ENCODE data around the gene UBL3. TPM values are rescaled to one million over a fixed set of nuclear protein-coding genes. Genes with fewer than 3 reads are reported as not detected.

UBL3 gene
- total RNA-seq, 1 experiment from 2014 or later = 10.9 TPM

DNA sequence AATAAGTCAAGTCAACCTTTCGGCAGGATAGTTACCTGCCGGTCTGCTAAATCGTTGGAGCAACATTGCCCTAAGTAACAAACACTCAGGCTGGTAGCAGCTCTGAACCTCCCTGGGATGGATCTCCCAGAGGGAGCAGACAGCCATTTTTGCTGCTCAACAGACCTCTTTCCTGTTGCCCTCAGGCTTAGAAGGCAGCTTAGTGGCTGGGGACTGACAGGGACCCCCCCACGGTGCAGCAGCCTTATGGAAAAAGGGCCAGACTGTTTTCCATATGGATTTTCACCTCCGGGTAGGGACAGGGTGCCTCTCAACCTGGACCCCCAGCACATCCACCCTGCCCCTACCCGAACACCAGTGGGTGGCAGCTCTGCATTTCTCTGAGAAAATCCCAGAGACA, 49.7 kb downstream of the UBL3 start:
- intact Hi-C loops (cut with micrococcal nuclease) = no loop called here
- no peaks in the 10 kb centered on the region for H3F3A ChIP-seq (ENCODE audit: low read length, unreplicated experiment)
- peaks cover 8% of the 10 kb centered on the region; the same call in 1 of the 2 replicates for H4K20me1 ChIP-seq (ENCODE audit: low read length)
- no peaks in the 10 kb centered on the region for H3K9me3 ChIP-seq (ENCODE audit: low read length)
- no peak overlapping the region for H3K27ac ChIP-seq (ENCODE audit: low read length)
- no peaks in the 10 kb centered on the region for H3K36me3 ChIP-seq (ENCODE audit: low read depth, low read length)
- TF ChIP-seq EZH2 (IDR thresholded peaks at IDR 0.05; ENCODE audit: low read length, unreplicated experiment) = no peak
- no peak for TF ChIP-seq EZH2phosphoT487 (IDR thresholded peaks at IDR 0.05; ENCODE audit: borderline replicate concordance, low read length)
- TF ChIP-seq, protein P1, sequence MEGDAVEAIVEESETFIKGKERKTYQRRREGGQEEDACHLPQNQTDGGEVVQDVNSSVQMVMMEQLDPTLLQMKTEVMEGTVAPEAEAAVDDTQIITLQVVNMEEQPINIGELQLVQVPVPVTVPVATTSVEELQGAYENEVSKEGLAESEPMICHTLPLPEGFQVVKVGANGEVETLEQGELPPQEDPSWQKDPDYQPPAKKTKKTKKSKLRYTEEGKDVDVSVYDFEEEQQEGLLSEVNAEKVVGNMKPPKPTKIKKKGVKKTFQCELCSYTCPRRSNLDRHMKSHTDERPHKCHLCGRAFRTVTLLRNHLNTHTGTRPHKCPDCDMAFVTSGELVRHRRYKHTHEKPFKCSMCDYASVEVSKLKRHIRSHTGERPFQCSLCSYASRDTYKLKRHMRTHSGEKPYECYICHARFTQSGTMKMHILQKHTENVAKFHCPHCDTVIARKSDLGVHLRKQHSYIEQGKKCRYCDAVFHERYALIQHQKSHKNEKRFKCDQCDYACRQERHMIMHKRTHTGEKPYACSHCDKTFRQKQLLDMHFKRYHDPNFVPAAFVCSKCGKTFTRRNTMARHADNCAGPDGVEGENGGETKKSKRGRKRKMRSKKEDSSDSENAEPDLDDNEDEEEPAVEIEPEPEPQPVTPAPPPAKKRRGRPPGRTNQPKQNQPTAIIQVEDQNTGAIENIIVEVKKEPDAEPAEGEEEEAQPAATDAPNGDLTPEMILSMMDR (conservative IDR thresholded peaks at IDR 0.05; ENCODE audit: low read depth, low read length) = no peak
- DNase-seq = no peak
- no TSS peak for BruUV-seq (replicated peaks)
- H3K27me3 ChIP-seq (ENCODE audit: low read length) = no peaks in the 10 kb centered on the region
- H3K4me1 ChIP-seq (ENCODE audit: insufficient read depth, low read length) = no peaks in the 10 kb centered on the region
- no peak overlapping the region for H2AFZ ChIP-seq (ENCODE audit: low read length)
- ATAC-seq = no peak
- ChIA-PET CTCF (no interaction called here), POLR2A (ENCODE audit: unreplicated experiment) (no interaction called here)
- H3K4me2 ChIP-seq (ENCODE audit: low read length) = no peak overlapping the region
- H3K4me3 ChIP-seq (ENCODE audit: low read length) = no peak overlapping the region
- no peak overlapping the region for H3K9ac ChIP-seq (ENCODE audit: low read length)
- H3K79me2 ChIP-seq (ENCODE audit: low read length) = peaks cover 40% of the 10 kb centered on the region; the same call in 1 of the 2 replicates
- no peaks in the 10 kb centered on the region for H3K9me2 ChIP-seq (replicated peaks; ENCODE audit: low read length)

DNA sequence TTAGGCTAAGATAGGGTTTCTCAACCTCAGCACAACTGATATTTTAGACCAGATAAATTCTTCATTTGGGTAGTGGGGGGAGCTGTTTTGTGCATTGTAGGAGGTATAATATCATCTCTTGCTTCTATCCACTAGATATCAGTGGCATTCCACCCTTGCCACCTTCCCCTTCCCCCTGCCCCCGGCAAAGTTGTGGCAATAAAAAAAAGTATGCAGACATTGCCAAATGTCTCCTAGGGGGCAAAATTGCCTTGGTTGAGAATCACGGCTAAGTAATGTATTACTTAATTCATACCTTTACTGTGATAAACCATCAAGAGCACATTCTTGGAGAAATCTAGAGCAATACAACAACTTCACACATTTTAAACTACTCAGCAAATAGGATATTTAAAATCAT, 51.4 kb downstream of the UBL3 start:
- no peak for ATAC-seq
- Histone ChIP-seq H3K79me2 (ENCODE audit: low read length) (peaks cover 32% of the 10 kb centered on the region; the same call in 1 of the 2 replicates), H3K36me3 (ENCODE audit: low read depth, low read length) (no peaks in the 10 kb centered on the region), H3K27ac (ENCODE audit: low read length) (no peak overlapping the region), H3K9me2 (replicated peaks; ENCODE audit: low read length) (no peaks in the 10 kb centered on the region), H3K4me3 (ENCODE audit: low read length) (no peak overlapping the region), H3K4me1 (ENCODE audit: insufficient read depth, low read length) (no peaks in the 10 kb centered on the region), H2AFZ (ENCODE audit: low read length) (no peak overlapping the region), H4K20me1 (ENCODE audit: low read length) (no peaks in the 10 kb centered on the region), H3K9ac (ENCODE audit: low read length) (no peak overlapping the region), H3F3A (ENCODE audit: low read length, unreplicated experiment) (no peaks in the 10 kb centered on the region), H3K4me2 (ENCODE audit: low read length) (no peak overlapping the region), H3K27me3 (ENCODE audit: low read length) (no peaks in the 10 kb centered on the region), H3K9me3 (ENCODE audit: low read length) (no peaks in the 10 kb centered on the region)
- TF ChIP-seq EZH2phosphoT487 (IDR thresholded peaks at IDR 0.05; ENCODE audit: borderline replicate concordance, low read length) (no peak), EZH2 (IDR thresholded peaks at IDR 0.05; ENCODE audit: low read length, unreplicated experiment) (no peak)
- TF ChIP-seq, protein P1 (conservative IDR thresholded peaks at IDR 0.05; ENCODE audit: low read depth, low read length) = no peak
- ChIA-PET CTCF (no interaction called here), POLR2A (ENCODE audit: unreplicated experiment) (no interaction called here)
- no TSS peak for BruUV-seq (replicated peaks)
- no peak for DNase-seq
- intact Hi-C loops (cut with micrococcal nuclease) = no loop called here

DNA sequence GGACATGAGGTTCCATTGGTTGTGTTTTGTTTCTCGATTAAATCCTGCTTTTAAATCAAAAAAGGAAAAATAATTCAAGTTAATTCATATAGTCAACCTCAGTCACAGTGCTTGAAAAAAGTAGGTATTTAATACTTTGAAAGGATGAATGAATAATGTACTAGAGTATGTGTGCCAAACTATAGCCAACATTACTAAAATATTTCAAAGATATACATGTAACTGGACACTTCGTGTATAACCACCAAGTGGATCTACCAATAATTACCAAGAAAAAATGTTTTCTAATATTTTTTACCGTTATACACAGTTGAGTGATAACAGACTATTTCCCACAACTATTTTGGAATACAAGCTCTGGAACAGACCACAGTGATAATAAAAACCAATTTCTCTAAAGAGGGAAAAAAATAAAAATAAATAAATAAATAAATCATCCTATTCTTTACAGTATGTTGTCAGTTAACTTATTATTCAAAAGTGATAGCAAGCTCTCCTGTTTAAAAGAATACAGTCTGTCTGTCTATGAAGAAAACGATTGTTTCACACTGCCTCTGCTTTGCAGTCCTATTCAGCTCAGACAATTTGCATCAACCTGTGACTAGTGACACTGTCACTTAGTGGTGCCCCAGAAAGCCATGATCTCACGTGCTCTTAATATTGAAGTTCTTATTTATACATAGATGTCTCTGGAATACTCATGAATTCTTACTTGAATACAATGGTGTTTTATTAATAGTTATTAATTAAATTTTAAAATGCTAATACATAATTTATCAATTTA, 58.2 kb downstream of the UBL3 start:
- no peaks in the 10 kb centered on the region for H3K27me3 ChIP-seq (ENCODE audit: low read length)
- POLR2A ChIA-PET (ENCODE audit: unreplicated experiment) = no interaction called here
- H3K9me2 ChIP-seq (replicated peaks; ENCODE audit: low read length) = no peaks in the 10 kb centered on the region
- H3K9ac ChIP-seq (ENCODE audit: low read length) = no peak overlapping the region
- H3K4me3 ChIP-seq (ENCODE audit: low read length) = no peak overlapping the region
- intact Hi-C loops (cut with micrococcal nuclease) = no loop called here
- DNase-seq (no peak), ATAC-seq (no peak)
- H3K79me2 ChIP-seq (ENCODE audit: low read length) = 0 out of 2 replicates have a peak, but pooled peaks cover 5% of the 10 kb centered on the region
- H2AFZ ChIP-seq (ENCODE audit: low read length) = no peak overlapping the region
- no peaks in the 10 kb centered on the region for H3K9me3 ChIP-seq (ENCODE audit: low read length)
- no peaks in the 10 kb centered on the region for H3K36me3 ChIP-seq (ENCODE audit: low read depth, low read length)
- H3K4me1 ChIP-seq (ENCODE audit: insufficient read depth, low read length) = no peaks in the 10 kb centered on the region
- BruUV-seq (replicated peaks) = no TSS peak
- no peak overlapping the region for H3K4me2 ChIP-seq (ENCODE audit: low read length)
- H4K20me1 ChIP-seq (ENCODE audit: low read length) = no peaks in the 10 kb centered on the region
- TF ChIP-seq, protein P1 (conservative IDR thresholded peaks at IDR 0.05; ENCODE audit: low read depth, low read length) = no peak
- no peak for TF ChIP-seq EZH2 (IDR thresholded peaks at IDR 0.05; ENCODE audit: low read length, unreplicated experiment)
- TF ChIP-seq EZH2phosphoT487 (IDR thresholded peaks at IDR 0.05; ENCODE audit: borderline replicate concordance, low read length) = no peak
- no peak overlapping the region for H3K27ac ChIP-seq (ENCODE audit: low read length)
- CTCF ChIA-PET = no interaction called here
- H3F3A ChIP-seq (ENCODE audit: low read length, unreplicated experiment) = no peaks in the 10 kb centered on the region

Measured in PC-3 (cell line).